ENCODE data around the gene EFCAB6.

- TF ChIP-seq EZH2phosphoT487 (IDR thresholded peaks at IDR 0.05; ENCODE audit: borderline replicate concordance, low read depth, low read length), result no peak
- no peak for TF ChIP-seq CTCF (conservative IDR thresholded peaks at IDR 0.05; ENCODE audit: low read length)
Measured at GRCh38 chr22:43823353-43823908, 11.3 kb upstream of the EFCAB6 start.
